HepG2 (cell line): ENCODE measurements around the gene C18orf63. TPM values are rescaled to one million over a fixed set of nuclear protein-coding genes. Genes with fewer than 3 reads are reported as not detected.

Experiments
- ATAC-seq: fragments of 200-7000 bp; cut with Tn5 transposase; 3 replicates; pipeline ENCODE4 v1.9.1; 2020; ENCODE audit warnings: mild to moderate bottlenecking, moderate library complexity
- BruUV-seq: library from RNA; stranded (reverse); fragments of 400-500 nt; replicated peaks from 2 replicates; lab custom pipeline; 2021; lab: Mats Ljungman, UMichigan
- CTCF ChIA-PET: fragments of 300-600 bp; formaldehyde crosslinking; extraction: SDS; loops from one replicate; lab custom pipeline; 2021; ENCODE audit warnings: low total read pairs, inconsistent platforms, low intra/inter-chr PET ratio; lab: Yijun Ruan, JAX
- POLR2A ChIA-PET: fragments of 350-600 bp; sonication (Branson Sonifier 250); formaldehyde crosslinking; loops from one replicate; lab custom pipeline; 2020; ENCODE audit warnings: antibody characterized with exemption, inconsistent platforms; lab: Yijun Ruan, JAX
- DNase-seq: peaks from one replicate; pipeline ENCODE4 v3.0.0-alpha.2; 2015; ENCODE audit warnings: low spot score
- FAIRE-seq: peaks from 3 replicates; lab custom pipeline; 2011; peaks lifted over from hg19 to GRCh38; lab: Jason Lieb, UNC
- H2AFZ ChIP-seq: one replicate; pipeline ENCODE4 v1.6.1; 2011; ENCODE audit warnings: low read length, inconsistent platforms
- H3K27ac ChIP-seq: fragments of 300-600 bp; 3 replicates; pipeline ENCODE4 v1.8.0; 2011; ENCODE audit warnings: mixed run types, mild to moderate bottlenecking, mixed read lengths, low read length, inconsistent platforms; ENCODE audit not compliant: insufficient read depth; ENCODE audit errors: extremely low read length
- H3K27me3 ChIP-seq, 2 experiments: fragments of 200-600 bp in 1 of 2; 2 replicates in 1 of 2; 3 replicates in 1 of 2; pipeline versions ENCODE4 v1.6.0 to v1.8.0; 2011; ENCODE audit warnings: low read length in 2 of 2, mild to moderate bottlenecking in 2 of 2, moderate library complexity in 2 of 2, inconsistent platforms in 1 of 2; ENCODE audit not compliant: insufficient read depth in 2 of 2, control insufficient read depth in 1 of 2
- H3K36me3 ChIP-seq, 2 experiments: fragments of 200-600 bp in 1 of 2; replicated peaks in 1 of 2; 2 replicates in 1 of 2; 3 replicates in 1 of 2; pipeline versions ENCODE4 v1.5.1 to v1.8.0; 2011; ENCODE audit warnings: low read length in 2 of 2, inconsistent platforms in 1 of 2; ENCODE audit not compliant: insufficient read depth in 2 of 2, control insufficient read depth in 1 of 2
- H3K4me1 ChIP-seq: 2 replicates; pipeline ENCODE4 v1.5.1; 2012; ENCODE audit warnings: low read length, inconsistent platforms; ENCODE audit not compliant: insufficient read depth
- H3K4me2 ChIP-seq: 2 replicates; pipeline ENCODE4 v1.6.0; 2011; ENCODE audit warnings: low read depth, low read length, inconsistent platforms
- H3K4me3 ChIP-seq, 3 experiments: fragments of 200-600 bp in 1 of 3; sonication (generic), shearing (Covaris generic) in 1 of 3; replicated peaks in 1 of 3; 2 replicates each; pipeline ENCODE4 v1.5.1; 2011 to 2016; ENCODE audit warnings: low read length in 3 of 3, inconsistent platforms in 2 of 3, low read depth in 2 of 3, mild to moderate bottlenecking in 2 of 3, control low read depth in 1 of 3, mixed read lengths in 1 of 3; ENCODE audit not compliant: insufficient read depth in 1 of 3
- H3K79me2 ChIP-seq: one replicate; pipeline ENCODE4 v1.6.1; 2011; ENCODE audit warnings: low read length, inconsistent platforms; ENCODE audit not compliant: insufficient read depth
- H3K9ac ChIP-seq: 2 replicates; pipeline ENCODE4 v1.6.0; 2011; ENCODE audit warnings: mild to moderate bottlenecking, low read depth, low read length, inconsistent platforms; ENCODE audit not compliant: insufficient read depth
- H3K9me3 ChIP-seq: 2 replicates; pipeline ENCODE4 v1.5.1; 2012; ENCODE audit warnings: mild to moderate bottlenecking, low read length
- H4K20me1 ChIP-seq: 2 replicates; pipeline ENCODE4 v1.6.0; 2011; ENCODE audit warnings: inconsistent platforms, mild to moderate bottlenecking, low read length, moderate library complexity; ENCODE audit not compliant: insufficient read depth
- CBFB ChIP-seq: sonication (generic); formaldehyde crosslinking; IDR thresholded peaks from 2 replicates; pipeline ENCODE4 v1.4.0; 2020; ENCODE audit warnings: missing genetic modification reagents
- DDIT3 ChIP-seq: sonication (generic); formaldehyde crosslinking; IDR thresholded peaks from 2 replicates; pipeline ENCODE4 v1.4.0; 2020; ENCODE audit warnings: mild to moderate bottlenecking, missing genetic modification reagents
- FOXC1 ChIP-seq: sonication (generic); formaldehyde crosslinking; IDR thresholded peaks from 2 replicates; pipeline ENCODE4 v1.8.0; 2022; ENCODE audit warnings: mild to moderate bottlenecking, missing genetic modification reagents, borderline replicate concordance
- GFI1 ChIP-seq: sonication (generic); formaldehyde crosslinking; IDR thresholded peaks from 2 replicates; pipeline ENCODE4 v1.5.0; 2020; ENCODE audit warnings: missing genetic modification reagents, mild to moderate bottlenecking, borderline replicate concordance
- KLF12 ChIP-seq: sonication (generic); formaldehyde crosslinking; IDR thresholded peaks from 2 replicates; pipeline ENCODE4 v1.4.0; 2020; ENCODE audit warnings: missing genetic modification reagents, borderline replicate concordance
- MED8 ChIP-seq: sonication (generic); formaldehyde crosslinking; IDR thresholded peaks from 2 replicates; pipeline ENCODE4 v1.8.1; 2023; ENCODE audit warnings: mild to moderate bottlenecking, missing genetic modification reagents; ENCODE audit not compliant: insufficient replicate concordance
- NCOA5 ChIP-seq: sonication (generic); formaldehyde crosslinking; IDR thresholded peaks from 2 replicates; pipeline ENCODE4 v1.4.0; 2020; ENCODE audit warnings: missing genetic modification reagents
- NR2F1 ChIP-seq, 2 experiments: fragments of 450-650 bp in 1 of 2; formaldehyde crosslinking in 1 of 2; IDR thresholded peaks; 2 replicates each; pipeline versions ENCODE4 v1.5.0 to v1.6.1; 2016 to 2020; ENCODE audit warnings: mild to moderate bottlenecking in 1 of 2, missing compliant biosample characterization in 1 of 2, missing genetic modification reagents in 1 of 2, moderate library complexity in 1 of 2
- SETDB1 ChIP-seq: sonication (generic); formaldehyde crosslinking; IDR thresholded peaks from 2 replicates; pipeline ENCODE4 v1.5.1; 2020; ENCODE audit warnings: missing genetic modification reagents, mild to moderate bottlenecking, borderline replicate concordance
- TFE3 ChIP-seq: IDR thresholded peaks from 2 replicates; pipeline ENCODE4 v1.6.1; 2016
- ZFP82 ChIP-seq: sonication (generic); formaldehyde crosslinking; IDR thresholded peaks from 2 replicates; pipeline ENCODE4 v1.5.1; 2020; ENCODE audit warnings: mild to moderate bottlenecking, missing genetic modification reagents, borderline replicate concordance
- ZFY ChIP-seq: sonication (generic); formaldehyde crosslinking; IDR thresholded peaks from 2 replicates; pipeline ENCODE4 v1.4.0; 2020; ENCODE audit warnings: missing genetic modification reagents
- ZNF414 ChIP-seq: sonication (generic); formaldehyde crosslinking; IDR thresholded peaks from 2 replicates; pipeline ENCODE4 v1.5.0; 2020; ENCODE audit warnings: missing genetic modification reagents
- ZNF557 ChIP-seq: sonication (generic); formaldehyde crosslinking; IDR thresholded peaks from 2 replicates; pipeline ENCODE4 v1.4.0; 2020; ENCODE audit warnings: missing genetic modification reagents
- WGBS: methylation state at CpG from one replicate; pipeline ENCODE4 v1.1.6; 2017; ENCODE audit warnings: low lambda C conversion rate; 5-methylcytosine and 5-hydroxymethylcytosine counted together
- in situ Hi-C: cut with HindIII; loops from 2 replicates; pipeline ENCODE4 v1.10.0; 2017; ENCODE audit warnings: low pct_unique_long_range_greater_than_20kb; ENCODE audit not compliant: extremely low pct_ligation_motif_present
- intact Hi-C: fragments of 100-400 bp; cut with micrococcal nuclease; formaldehyde crosslinking; loops from one replicate; pipeline ENCODE4 v1.10.0; 2022; ENCODE audit not compliant: unreplicated experiment
- polyA plus RNA-seq, 8 experiments: library from polyadenylated mRNA; depleted of rRNA in 3 of 8; stranded (reverse) in 7 of 8; unstranded in 1 of 8; fragments of >200 nt; fragmentation: Illumina TruSeq in 4 of 8; extraction: Trizol in 4 of 8; gene quantifications; 2 replicates each; pipeline versions ENCODE4 v1.2.1 to v1.2.3, GENCODE V29; 2011 to 2016; ENCODE audit warnings: low read depth in 4 of 8, missing spikeins in 1 of 8, mixed read lengths in 1 of 8; ENCODE audit not compliant: insufficient read depth in 1 of 8
- total RNA-seq, 5 experiments: library from RNA; depleted of rRNA; stranded (reverse); fragments of >200 nt; fragmentation: Illumina TruSeq; extraction: Trizol; gene quantifications; 2 replicates each; pipeline ENCODE4 v1.2.3, GENCODE V29; 2016; ENCODE audit warnings: low read depth in 1 of 5
- TF ChIP-seq, protein P1 (sequence below): sonication (generic); formaldehyde crosslinking; conservative IDR thresholded peaks from 2 replicates; pipeline ENCODE4 v1.4.0; 2020; ENCODE audit warnings: missing genetic modification reagents

Gene C18orf63
- total and polyA plus RNA-seq, 2 of the 13 experiments (the other 11 are each of a cell fraction or from before 2014, with no cell fraction given): 0.01 TPM; not detected in 1

- TF ChIP-seq, protein P1, sequence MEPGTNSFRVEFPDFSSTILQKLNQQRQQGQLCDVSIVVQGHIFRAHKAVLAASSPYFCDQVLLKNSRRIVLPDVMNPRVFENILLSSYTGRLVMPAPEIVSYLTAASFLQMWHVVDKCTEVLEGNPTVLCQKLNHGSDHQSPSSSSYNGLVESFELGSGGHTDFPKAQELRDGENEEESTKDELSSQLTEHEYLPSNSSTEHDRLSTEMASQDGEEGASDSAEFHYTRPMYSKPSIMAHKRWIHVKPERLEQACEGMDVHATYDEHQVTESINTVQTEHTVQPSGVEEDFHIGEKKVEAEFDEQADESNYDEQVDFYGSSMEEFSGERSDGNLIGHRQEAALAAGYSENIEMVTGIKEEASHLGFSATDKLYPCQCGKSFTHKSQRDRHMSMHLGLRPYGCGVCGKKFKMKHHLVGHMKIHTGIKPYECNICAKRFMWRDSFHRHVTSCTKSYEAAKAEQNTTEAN (CRISPR knock-in tag): no peak
- TF ChIP-seq NR2F1 (CRISPR knock-in tag; IDR thresholded peaks at IDR 0.05) (no peak), ZFY (no peak), CBFB (CRISPR knock-in tag) (no peak), SETDB1 (no peak), MED8 (no peak), ZNF557 (CRISPR knock-in tag) (no peak), KLF12 (CRISPR knock-in tag) (no peak), ZNF414 (no peak), ZFP82 (CRISPR knock-in tag) (no peak), DDIT3 (CRISPR knock-in tag) (no peak)
Measured at GRCh38 chr18:74275736-74276135, 39.9 kb upstream of the C18orf63 start (continued).

DNA sequence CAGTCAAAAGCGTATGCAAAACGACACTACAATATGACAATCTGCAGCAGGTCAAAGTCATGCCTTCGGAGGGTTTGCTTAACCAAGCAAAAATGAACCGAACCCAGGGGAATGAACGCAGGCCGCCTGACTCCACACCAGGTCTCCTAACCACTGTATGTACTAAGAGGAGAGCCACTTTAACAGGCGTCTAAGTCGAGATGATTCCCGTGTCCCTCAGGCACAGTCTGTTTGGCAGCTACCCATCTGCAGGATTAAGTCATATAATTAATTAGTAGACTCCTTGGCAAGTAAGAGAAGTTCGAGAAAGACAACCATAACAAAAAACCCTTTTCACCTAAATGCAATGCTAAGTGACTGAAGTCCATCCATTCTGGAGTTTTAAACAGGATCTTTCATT lies 39.0 kb upstream of the C18orf63 start:
- 92% methylated on average over 10 of the region's 10 CpGs for WGBS
- Histone ChIP-seq H3K9ac (no peak overlapping the region), H3K27ac (no peak overlapping the region), H2AFZ (no peak overlapping the region), H3K27me3 (no peaks in the 10 kb centered on the region), H4K20me1 (peaks cover 5% of the 10 kb centered on the region; the same call in 1 of the 2 replicates), H3K4me3 (no peak overlapping the region), H3K79me2 (peaks cover 96% of the 10 kb centered on the region), H3K36me3 (peaks cover 0 to 13% of the 10 kb centered on the region in 2 experiments; a peak in 2 of 5 replicates), H3K4me1 (peaks cover 73% of the 10 kb centered on the region), H3K9me3 (no peaks in the 10 kb centered on the region), H3K4me2 (no peak overlapping the region)
- ATAC-seq (no peak), DNase-seq (no peak), FAIRE-seq (no peak)
- CTCF ChIA-PET: no interaction called here
- no TSS peak for BruUV-seq
- intact Hi-C loops (no loop called here), in situ Hi-C loops (loop anchor here (25.0 kb wide), 1 partner anchor 936 kb away; the partner anchor contains the start of genes PTGR3 and TSHZ1)
- no peak for TF ChIP-seq GFI1 (CRISPR knock-in tag)
- no peak for TF ChIP-seq FOXC1 (CRISPR knock-in tag)
- TF ChIP-seq TFE3 (CRISPR knock-in tag): no peak
- TF ChIP-seq NCOA5 (CRISPR knock-in tag): no peak
- POLR2A ChIA-PET: interaction anchor here (2.0 kb wide), 1 partner anchor 10 kb away, joined by 5 read pairs; no protein-coding TSS in a partner anchor
